DOHH2 (cell line): ENCODE measurements around the gene USP28.

Experiments
- H3F3A ChIP-seq: fragments of 200-600 bp; sonication (generic), shearing (Covaris generic); 2 replicates; pipeline ENCODE4 v1.6.0; 2016; ENCODE audit warnings: antibody characterized with exemption, mild to moderate bottlenecking; ENCODE audit not compliant: control insufficient read depth, insufficient read depth
- H3K27ac ChIP-seq: fragments of 200-600 bp; sonication (generic); 2 replicates; pipeline ENCODE4 v1.5.1; 2014; ENCODE audit warnings: low read depth, mild to moderate bottlenecking, low read length, moderate library complexity
- H3K27me3 ChIP-seq: fragments of 200-600 bp; sonication (generic); 2 replicates; pipeline ENCODE4 v1.6.1; 2014; ENCODE audit warnings: mild to moderate bottlenecking, low read length, mixed read lengths; ENCODE audit not compliant: control insufficient read depth
- H3K36me3 ChIP-seq: fragments of 200-600 bp; sonication (generic); 2 replicates; pipeline ENCODE4 v1.6.1; 2014; ENCODE audit warnings: mild to moderate bottlenecking, low read length, moderate library complexity, mixed read lengths; ENCODE audit not compliant: control insufficient read depth
- H3K4me1 ChIP-seq: fragments of 200-600 bp; sonication (generic); 2 replicates; pipeline ENCODE4 v1.6.1; 2014; ENCODE audit warnings: mild to moderate bottlenecking, low read length, mixed read lengths; ENCODE audit not compliant: control insufficient read depth
- H3K4me2 ChIP-seq: fragments of 200-600 bp; sonication (generic); 2 replicates; pipeline ENCODE4 v1.6.0; 2014; ENCODE audit warnings: mild to moderate bottlenecking, low read length, moderate library complexity
- H3K4me3 ChIP-seq: fragments of 200-600 bp; sonication (generic); 2 replicates; pipeline ENCODE4 v1.5.1; 2014; ENCODE audit warnings: mild to moderate bottlenecking, low read length, mixed read lengths
- H3K79me2 ChIP-seq: fragments of 200-600 bp; sonication (generic); 2 replicates; pipeline ENCODE4 v1.6.1; 2014; ENCODE audit warnings: mild to moderate bottlenecking, low read length, mixed read lengths; ENCODE audit not compliant: control insufficient read depth
- H3K9me2 ChIP-seq: fragments of 200-600 bp; sonication (generic); replicated peaks from 2 replicates; pipeline ENCODE4 v1.6.1; 2014; ENCODE audit warnings: mild to moderate bottlenecking, low read length, mixed read lengths; ENCODE audit not compliant: control insufficient read depth
- H3K9me3 ChIP-seq: fragments of 200-600 bp; sonication (generic); 2 replicates; pipeline ENCODE4 v1.6.1; 2014; ENCODE audit warnings: antibody characterized with exemption, low read length, mixed read lengths; ENCODE audit not compliant: control insufficient read depth, insufficient read depth
- H4K20me1 ChIP-seq: fragments of 200-600 bp; sonication (generic); 2 replicates; pipeline ENCODE4 v1.6.0; 2014; ENCODE audit warnings: low read depth, mild to moderate bottlenecking, antibody characterized with exemption, low read length, moderate library complexity; ENCODE audit not compliant: control insufficient read depth, insufficient read depth
- CTCF ChIP-seq: fragments of 200-600 bp; sonication (generic); IDR thresholded peaks from one replicate; pipeline ENCODE4 v1.5.1; 2014; ENCODE audit warnings: antibody characterized with exemption, mild to moderate bottlenecking, low read depth, low read length; ENCODE audit not compliant: poor library complexity, severe bottlenecking
- EZH2phosphoT487 ChIP-seq: fragments of 200-600 bp; sonication (generic); IDR thresholded peaks from 2 replicates; pipeline ENCODE4 v1.6.1; 2017; ENCODE audit warnings: borderline replicate concordance, mild to moderate bottlenecking, antibody characterized with exemption, low read length, moderate library complexity, mixed read lengths

Gene USP28

GRCh38 chr11:113806406-113806805 lies 69.0 kb downstream of the USP28 start:
- no peak overlapping the region for H3K27ac ChIP-seq
- no peaks in the 10 kb centered on the region for H3F3A ChIP-seq
- no peaks in the 10 kb centered on the region for H3K9me2 ChIP-seq
- H3K27me3 ChIP-seq: no peaks in the 10 kb centered on the region
- no peak for TF ChIP-seq EZH2phosphoT487
- TF ChIP-seq CTCF: peak; percentile 61
- H3K4me1 ChIP-seq: no peaks in the 10 kb centered on the region
- no peak overlapping the region for H3K4me3 ChIP-seq
- peaks cover 81% of the 10 kb centered on the region for H3K36me3 ChIP-seq
- H4K20me1 ChIP-seq: no peaks in the 10 kb centered on the region
- H3K4me2 ChIP-seq: no peak overlapping the region
- no peaks in the 10 kb centered on the region for H3K79me2 ChIP-seq
- H3K9me3 ChIP-seq: no peaks in the 10 kb centered on the region

DNA sequence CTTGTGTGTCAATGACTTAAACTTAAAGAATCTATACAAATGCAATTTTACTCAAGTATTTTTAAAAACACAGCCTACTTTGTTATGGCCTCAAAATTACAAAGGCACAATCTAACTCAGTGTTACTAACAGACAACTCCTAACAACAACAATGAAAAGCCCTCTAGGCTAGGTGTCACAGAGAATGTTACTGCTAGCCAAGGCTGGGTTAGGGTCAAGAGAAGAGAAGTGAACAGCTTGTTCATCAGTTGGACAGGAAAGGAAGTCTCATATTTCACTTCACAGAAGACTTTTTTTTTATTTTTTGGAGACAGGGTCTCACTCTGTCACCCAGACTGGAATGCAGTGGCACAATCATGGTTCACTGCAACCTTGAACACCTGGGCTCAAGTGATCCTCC lies 69.7 kb downstream of the USP28 start:
- Histone ChIP-seq H3K27ac (no peak overlapping the region), H4K20me1 (no peaks in the 10 kb centered on the region), H3K4me2 (no peak overlapping the region), H3K9me2 (no peaks in the 10 kb centered on the region), H3K9me3 (no peaks in the 10 kb centered on the region), H3K27me3 (no peaks in the 10 kb centered on the region), H3F3A (no peaks in the 10 kb centered on the region), H3K79me2 (no peaks in the 10 kb centered on the region), H3K36me3 (peaks cover 77% of the 10 kb centered on the region), H3K4me1 (no peaks in the 10 kb centered on the region), H3K4me3 (no peak overlapping the region)
- TF ChIP-seq EZH2phosphoT487 (no peak), CTCF (no peak)

DNA sequence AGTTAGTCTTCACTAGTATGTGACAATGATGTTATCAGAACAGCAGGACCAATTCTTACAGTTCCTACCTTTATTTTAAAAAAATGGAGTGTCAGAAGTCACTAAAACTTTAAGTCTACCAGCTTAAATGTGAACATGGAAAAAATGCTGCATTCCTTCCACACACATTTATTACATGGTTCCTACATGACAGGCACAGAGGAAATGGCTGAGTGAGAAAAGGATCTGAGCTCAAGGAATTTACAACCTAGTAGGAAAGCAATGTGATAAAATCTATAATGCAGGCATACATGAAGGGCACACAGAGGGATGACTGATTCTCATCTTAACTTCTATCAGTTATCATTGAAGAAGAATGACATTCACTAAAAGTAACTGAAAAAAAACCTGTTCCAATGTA lies 72.8 kb downstream of the USP28 start:
- no peaks in the 10 kb centered on the region for H3K9me3 ChIP-seq
- H3K27me3 ChIP-seq: no peaks in the 10 kb centered on the region
- H3K36me3 ChIP-seq: peaks cover 64% of the 10 kb centered on the region
- H3K4me1 ChIP-seq: no peaks in the 10 kb centered on the region
- H3K4me3 ChIP-seq: no peak overlapping the region
- H3K4me2 ChIP-seq: no peak overlapping the region
- H3K9me2 ChIP-seq: no peaks in the 10 kb centered on the region
- no peak for TF ChIP-seq EZH2phosphoT487
- no peak for TF ChIP-seq CTCF
- no peaks in the 10 kb centered on the region for H4K20me1 ChIP-seq
- peaks cover 6% of the 10 kb centered on the region for H3F3A ChIP-seq
- no peak overlapping the region for H3K27ac ChIP-seq
- H3K79me2 ChIP-seq: no peaks in the 10 kb centered on the region

DNA sequence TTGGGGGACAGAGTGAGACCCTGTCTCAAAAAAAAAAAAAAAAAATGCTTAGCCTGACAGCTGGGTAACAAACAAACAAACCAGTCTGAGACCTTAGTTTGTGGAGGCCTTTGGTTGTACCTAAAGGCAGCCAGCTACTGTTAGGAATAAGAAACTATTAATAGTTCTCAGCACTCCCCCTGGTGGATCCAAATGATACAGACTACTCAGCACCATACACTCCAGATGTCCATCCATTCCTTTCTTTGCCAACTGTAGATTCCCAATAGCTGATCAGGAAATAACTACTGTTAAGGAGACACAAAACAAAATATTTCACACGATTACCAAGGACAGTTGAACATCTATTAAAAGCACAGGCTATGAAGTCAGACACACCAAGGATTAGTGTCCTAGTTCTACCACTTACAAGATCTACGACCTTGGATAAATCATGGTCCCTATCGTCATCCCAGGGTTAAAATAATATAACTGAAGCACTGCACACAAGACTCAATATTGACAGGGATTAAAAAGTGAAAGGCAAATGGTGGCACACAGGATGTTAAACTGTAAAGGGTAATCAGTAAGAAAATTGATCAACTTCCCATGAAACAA lies 78.6 kb downstream of the USP28 start:
- Histone ChIP-seq H3K9me3 (no peaks in the 10 kb centered on the region), H3K27me3 (no peaks in the 10 kb centered on the region), H3K79me2 (no peaks in the 10 kb centered on the region), H4K20me1 (no peaks in the 10 kb centered on the region), H3K4me3 (no peak overlapping the region), H3K27ac (no peak overlapping the region), H3K36me3 (peaks cover 18% of the 10 kb centered on the region), H3K4me2 (no peak overlapping the region), H3F3A (peaks cover 8% of the 10 kb centered on the region), H3K9me2 (no peaks in the 10 kb centered on the region), H3K4me1 (no peaks in the 10 kb centered on the region)
- no peak for TF ChIP-seq EZH2phosphoT487
- TF ChIP-seq CTCF: peak; percentile 65
